Endothelial cell of hepatic sinusoid (primary cell): Measurements from ENCODE around the gene RPL4.
"Not testable (repeated sequence)": the region's sequence is repeated elsewhere in the genome, so short reads cannot be mapped to it uniquely, and the experiment has no call there.

Experiments
- in situ Hi-C: cut with HindIII; loops from 2 replicates; pipeline ENCODE4 v1.10.0; 2017; ENCODE audit warnings: low sequenced_read_pairs

RPL4 gene

GRCh38 chr15:66494262-66494661 lies 10.4 kb downstream of the RPL4 start:
- in situ Hi-C loops = loop anchor here (10.0 kb wide), 2 partner anchors 99 to 179 kb away; no protein-coding TSS in a partner anchor

GRCh38 chr15:66491846-66492245 lies 12.8 kb downstream of the RPL4 start:
- in situ Hi-C loops = loop anchor here (10.0 kb wide), 2 partner anchors 97 to 177 kb away; no protein-coding TSS in a partner anchor

- in situ Hi-C loops = no loop called here
Observed at GRCh38 chr15:66489179-66489791, 15.4 kb downstream of the RPL4 start.

- in situ Hi-C loops = no loop called here
Observed at GRCh38 chr15:66488525-66488924, 16.1 kb downstream of the RPL4 start.

GRCh38 chr15:66486887-66487286 lies 17.8 kb downstream of the RPL4 start:
- in situ Hi-C loops = no loop called here

GRCh38 chr15:66484539-66485112 lies 20.0 kb downstream of the RPL4 start:
- in situ Hi-C loops = no loop called here

- in situ Hi-C loops = no loop called here
Observed at GRCh38 chr15:66483131-66483566, 21.5 kb downstream of the RPL4 start.

- in situ Hi-C loops = no loop called here
Observed at GRCh38 chr15:66482539-66482938, 22.1 kb downstream of the RPL4 start.

- in situ Hi-C loops = no loop called here
Observed at GRCh38 chr15:66481107-66481856, 23.4 kb downstream of the RPL4 start.

- in situ Hi-C loops = no loop called here
Observed at GRCh38 chr15:66480267-66480666, 24.4 kb downstream of the RPL4 start.

GRCh38 chr15:66477011-66477410 lies 27.6 kb downstream of the RPL4 start:
- in situ Hi-C loops = no loop called here

GRCh38 chr15:66476535-66476934 lies 28.1 kb downstream of the RPL4 start:
- in situ Hi-C loops = no loop called here

- in situ Hi-C loops = no loop called here
Observed at GRCh38 chr15:66474963-66475362, 29.7 kb downstream of the RPL4 start.

GRCh38 chr15:66474135-66474534 lies 30.5 kb downstream of the RPL4 start:
- in situ Hi-C loops = no loop called here

- in situ Hi-C loops = no loop called here
Observed at GRCh38 chr15:66472176-66472999, 32.3 kb downstream of the RPL4 start.

- in situ Hi-C loops = not testable (repeated sequence)
Observed at GRCh38 chr15:66470825-66471224, 33.8 kb downstream of the RPL4 start.

GRCh38 chr15:66467162-66468040 lies 37.3 kb downstream of the RPL4 start:
- in situ Hi-C loops = not testable (repeated sequence)

- in situ Hi-C loops = not testable (repeated sequence)
Observed at GRCh38 chr15:66465294-66465693, 39.4 kb downstream of the RPL4 start.

GRCh38 chr15:66462627-66463026 lies 42.0 kb downstream of the RPL4 start:
- in situ Hi-C loops = no loop called here

- in situ Hi-C loops = no loop called here
Observed at GRCh38 chr15:66461917-66462316, 42.7 kb downstream of the RPL4 start.
